NB4 (cell line): ENCODE measurements around the gene CEP83.

ENCODE experiments used
- MYC ChIP-seq: IDR thresholded peaks from 2 replicates; pipeline ENCODE4 v1.6.1; 2011; ENCODE audit warnings: low read depth, low read length
- POLR2A ChIP-seq: IDR thresholded peaks from 2 replicates; pipeline ENCODE4 v1.6.1; 2011; ENCODE audit warnings: mild to moderate bottlenecking; ENCODE audit not compliant: insufficient read length; ENCODE audit errors: extremely low read depth
- TF ChIP-seq, protein P1 (sequence below): IDR thresholded peaks from one replicate; pipeline ENCODE4 v1.5.1; 2012; ENCODE audit warnings: low read depth, low read length
- TF ChIP-seq, protein P2 (sequence below): IDR thresholded peaks from 2 replicates; pipeline ENCODE4 v1.6.1; 2011; ENCODE audit warnings: low read depth, low read length

DNA sequence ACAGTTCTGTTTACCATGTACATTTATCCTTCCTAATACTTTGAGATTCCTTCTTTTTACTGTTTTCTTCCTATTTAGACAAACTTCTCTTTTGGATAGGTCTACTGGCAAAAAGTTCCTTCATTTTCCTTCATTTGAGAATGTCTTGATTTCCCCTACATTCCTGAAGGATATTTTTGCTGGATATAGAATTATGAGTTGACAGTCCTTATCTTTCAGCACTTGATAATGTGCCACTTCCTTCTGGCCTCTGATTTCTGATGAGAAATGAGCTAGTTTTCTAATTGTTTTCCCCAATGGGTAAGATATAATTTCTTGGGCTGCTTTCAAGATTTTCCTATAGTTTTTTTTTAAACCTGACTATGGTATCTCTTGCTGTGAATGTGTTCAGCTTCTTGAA is 75.6 kb downstream of the CEP83 start:
- TF ChIP-seq, protein P1, sequence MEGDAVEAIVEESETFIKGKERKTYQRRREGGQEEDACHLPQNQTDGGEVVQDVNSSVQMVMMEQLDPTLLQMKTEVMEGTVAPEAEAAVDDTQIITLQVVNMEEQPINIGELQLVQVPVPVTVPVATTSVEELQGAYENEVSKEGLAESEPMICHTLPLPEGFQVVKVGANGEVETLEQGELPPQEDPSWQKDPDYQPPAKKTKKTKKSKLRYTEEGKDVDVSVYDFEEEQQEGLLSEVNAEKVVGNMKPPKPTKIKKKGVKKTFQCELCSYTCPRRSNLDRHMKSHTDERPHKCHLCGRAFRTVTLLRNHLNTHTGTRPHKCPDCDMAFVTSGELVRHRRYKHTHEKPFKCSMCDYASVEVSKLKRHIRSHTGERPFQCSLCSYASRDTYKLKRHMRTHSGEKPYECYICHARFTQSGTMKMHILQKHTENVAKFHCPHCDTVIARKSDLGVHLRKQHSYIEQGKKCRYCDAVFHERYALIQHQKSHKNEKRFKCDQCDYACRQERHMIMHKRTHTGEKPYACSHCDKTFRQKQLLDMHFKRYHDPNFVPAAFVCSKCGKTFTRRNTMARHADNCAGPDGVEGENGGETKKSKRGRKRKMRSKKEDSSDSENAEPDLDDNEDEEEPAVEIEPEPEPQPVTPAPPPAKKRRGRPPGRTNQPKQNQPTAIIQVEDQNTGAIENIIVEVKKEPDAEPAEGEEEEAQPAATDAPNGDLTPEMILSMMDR, result no peak
- TF ChIP-seq, protein P2, sequence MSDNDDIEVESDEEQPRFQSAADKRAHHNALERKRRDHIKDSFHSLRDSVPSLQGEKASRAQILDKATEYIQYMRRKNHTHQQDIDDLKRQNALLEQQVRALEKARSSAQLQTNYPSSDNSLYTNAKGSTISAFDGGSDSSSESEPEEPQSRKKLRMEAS, result no peak
- TF ChIP-seq POLR2A (no peak), MYC (no peak)
